ENCODE results near the gene HAL. TPM values are rescaled to one million over a fixed set of nuclear protein-coding genes. Genes with fewer than 3 reads are reported as not detected.
A peak's percentile ranks its signal among the peaks of the same experiment; 100 is the strongest.

The HAL gene
- total RNA-seq, 1 experiment from 2014 or later = 0.82 TPM

- Histone ChIP-seq H3K4me3 (ENCODE audit: low read depth, low read length) (no peak overlapping the region), H3K27me3 (replicated peaks; ENCODE audit: control insufficient read depth, insufficient read depth, low read length) (no peaks in the 10 kb centered on the region), H3K4me1 (no peaks in the 10 kb centered on the region), H3K9me3 (no peaks in the 10 kb centered on the region), H3K36me3 (ENCODE audit: control insufficient read depth, insufficient read depth, low read length) (no peaks in the 10 kb centered on the region)
- H3K4me1 Mint-ChIP-seq (ENCODE audit: low read depth, unreplicated experiment) = no peaks in the 10 kb centered on the region
- POLR2A ChIA-PET = no interaction called here
- no peak for TF ChIP-seq CTCF (IDR thresholded peaks at IDR 0.05; ENCODE audit: insufficient read depth in 1 of 2, low read depth in 1 of 2, low read length in 1 of 2, severe bottlenecking in 1 of 2, unreplicated experiment in 1 of 2)
- CTCF ChIA-PET = no interaction called here
- H3K9me3 Mint-ChIP-seq (ENCODE audit: unreplicated experiment) = no peaks in the 10 kb centered on the region
- intact Hi-C loops (cut with micrococcal nuclease; ENCODE audit: unreplicated experiment) = no loop called here
- no peak overlapping the region for H3K4me3 Mint-ChIP-seq (ENCODE audit: unreplicated experiment)
- BruUV-seq (replicated peaks) = no TSS peak
- DNase-seq = no peak
- H3K27me3 Mint-ChIP-seq (ENCODE audit: insufficient read depth, unreplicated experiment) = no peaks in the 10 kb centered on the region
- H3K27ac Mint-ChIP-seq (ENCODE audit: unreplicated experiment) = no peak overlapping the region
- H3K36me3 Mint-ChIP-seq (ENCODE audit: insufficient read depth, unreplicated experiment) = peaks cover 11% of the 10 kb centered on the region
Measured at GRCh38 chr12:96020314-96021003, 24.3 kb upstream of the HAL start.

GRCh38 chr12:96015672-96016071, 19.5 kb upstream of the HAL start:
- TF ChIP-seq CTCF (IDR thresholded peaks at IDR 0.05; ENCODE audit: insufficient read depth in 1 of 2, low read depth in 1 of 2, low read length in 1 of 2, severe bottlenecking in 1 of 2, unreplicated experiment in 1 of 2) = peak in 1 of 2 experiments; percentile 59
- no TSS peak for BruUV-seq (replicated peaks)
- H3K4me3 Mint-ChIP-seq (ENCODE audit: unreplicated experiment) = no peak overlapping the region
- Histone ChIP-seq H3K9me3 (no peaks in the 10 kb centered on the region), H3K36me3 (ENCODE audit: control insufficient read depth, insufficient read depth, low read length) (no peaks in the 10 kb centered on the region), H3K4me3 (ENCODE audit: low read depth, low read length) (no peak overlapping the region), H3K4me1 (no peaks in the 10 kb centered on the region), H3K27me3 (replicated peaks; ENCODE audit: control insufficient read depth, insufficient read depth, low read length) (no peaks in the 10 kb centered on the region)
- no peaks in the 10 kb centered on the region for H3K27me3 Mint-ChIP-seq (ENCODE audit: insufficient read depth, unreplicated experiment)
- CTCF ChIA-PET = no interaction called here
- no peaks in the 10 kb centered on the region for H3K4me1 Mint-ChIP-seq (ENCODE audit: low read depth, unreplicated experiment)
- POLR2A ChIA-PET = no interaction called here
- no peak overlapping the region for H3K27ac Mint-ChIP-seq (ENCODE audit: unreplicated experiment)
- peaks cover 9% of the 10 kb centered on the region for H3K36me3 Mint-ChIP-seq (ENCODE audit: insufficient read depth, unreplicated experiment)
- intact Hi-C loops (cut with micrococcal nuclease; ENCODE audit: unreplicated experiment) = no loop called here
- no peaks in the 10 kb centered on the region for H3K9me3 Mint-ChIP-seq (ENCODE audit: unreplicated experiment)
- DNase-seq = peak; percentile 47 to 48

- Histone ChIP-seq H3K4me1 (no peaks in the 10 kb centered on the region), H3K4me3 (ENCODE audit: low read depth, low read length) (no peak overlapping the region), H3K36me3 (ENCODE audit: control insufficient read depth, insufficient read depth, low read length) (no peaks in the 10 kb centered on the region), H3K9me3 (no peaks in the 10 kb centered on the region), H3K27me3 (replicated peaks; ENCODE audit: control insufficient read depth, insufficient read depth, low read length) (no peaks in the 10 kb centered on the region)
- H3K4me1 Mint-ChIP-seq (ENCODE audit: low read depth, unreplicated experiment) = no peaks in the 10 kb centered on the region
- H3K4me3 Mint-ChIP-seq (ENCODE audit: unreplicated experiment) = no peak overlapping the region
- H3K27ac Mint-ChIP-seq (ENCODE audit: unreplicated experiment) = no peak overlapping the region
- ChIA-PET CTCF (no interaction called here), POLR2A (no interaction called here)
- no peak for DNase-seq
- intact Hi-C loops (cut with micrococcal nuclease; ENCODE audit: unreplicated experiment) = no loop called here
- no peaks in the 10 kb centered on the region for H3K9me3 Mint-ChIP-seq (ENCODE audit: unreplicated experiment)
- no peak for TF ChIP-seq CTCF (IDR thresholded peaks at IDR 0.05; ENCODE audit: insufficient read depth in 1 of 2, low read depth in 1 of 2, low read length in 1 of 2, severe bottlenecking in 1 of 2, unreplicated experiment in 1 of 2)
- peaks cover 9% of the 10 kb centered on the region for H3K36me3 Mint-ChIP-seq (ENCODE audit: insufficient read depth, unreplicated experiment)
- BruUV-seq (replicated peaks) = no TSS peak
- no peaks in the 10 kb centered on the region for H3K27me3 Mint-ChIP-seq (ENCODE audit: insufficient read depth, unreplicated experiment)
Measured at GRCh38 chr12:96014943-96015599, 18.9 kb upstream of the HAL start.

Measured in Caco-2 (cell line).